CD1c-positive myeloid dendritic cell (primary cell): ENCODE results near the gene MAST2.
"Not testable (repeated sequence)": the region's sequence is repeated elsewhere in the genome, so short reads cannot be mapped to it uniquely, and the experiment has no call there.

Experiments used
- DNase-seq: peaks from one replicate; pipeline ENCODE4 v3.0.0-alpha.2; 2016; ENCODE audit errors: extremely low spot score

The MAST2 gene

DNA sequence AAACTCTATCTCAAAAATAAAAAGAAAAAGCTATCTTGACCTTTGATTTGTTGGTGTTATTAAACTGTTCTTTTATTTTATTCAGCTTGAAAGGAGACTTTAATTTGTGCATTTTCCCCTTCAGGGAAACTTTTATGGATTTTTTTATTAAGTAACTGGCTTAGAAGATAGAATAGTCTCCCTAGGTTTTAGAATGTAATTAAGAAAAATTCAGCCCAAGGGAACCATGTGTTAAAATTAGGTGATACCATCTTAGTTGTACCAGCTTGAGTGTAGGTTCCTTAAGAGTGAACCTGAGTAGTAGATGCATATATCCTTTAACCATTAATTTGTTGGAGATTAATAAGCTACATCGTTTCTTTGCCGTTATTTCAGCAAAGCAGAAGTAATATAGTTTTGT, 11.4 kb downstream of the MAST2 start:
- DNase-seq = no peak

DNA sequence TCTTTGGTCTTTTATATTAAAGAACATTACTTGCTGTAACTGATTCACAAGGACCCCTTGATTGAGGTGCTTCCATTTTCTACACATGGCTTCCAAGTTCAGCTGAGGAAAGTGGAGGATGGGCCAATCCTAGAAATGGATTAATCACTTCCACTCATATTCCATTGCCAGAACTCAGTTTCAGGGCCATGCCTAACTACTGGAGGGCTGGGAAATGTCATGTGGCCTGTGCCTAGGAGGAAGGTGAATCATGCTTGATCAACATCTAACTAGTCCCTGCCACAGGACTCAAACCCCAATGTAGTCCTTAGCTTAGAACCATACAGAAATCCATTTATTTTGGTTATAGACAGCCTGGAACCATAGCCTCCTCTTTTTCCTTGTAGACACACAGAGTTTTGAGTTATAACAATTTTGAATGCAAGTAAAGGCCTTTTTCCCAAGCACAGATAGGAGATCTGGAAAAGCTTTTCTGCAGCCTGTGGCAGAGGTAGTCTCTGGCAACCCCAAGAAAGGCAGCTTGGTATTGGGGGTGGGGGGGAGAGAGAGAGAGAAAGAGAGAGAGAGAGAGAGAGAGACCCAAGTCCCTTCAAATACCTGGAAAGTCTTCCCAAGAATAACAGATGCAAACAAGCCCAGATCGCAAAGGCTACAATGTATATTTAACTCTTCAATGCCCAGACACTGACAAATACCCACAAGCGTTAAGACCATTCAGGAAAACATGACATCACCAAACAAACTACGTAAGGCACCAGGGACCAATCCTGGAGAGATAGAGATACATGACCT, 12.5 kb downstream of the MAST2 start:
- no peak for DNase-seq

DNA sequence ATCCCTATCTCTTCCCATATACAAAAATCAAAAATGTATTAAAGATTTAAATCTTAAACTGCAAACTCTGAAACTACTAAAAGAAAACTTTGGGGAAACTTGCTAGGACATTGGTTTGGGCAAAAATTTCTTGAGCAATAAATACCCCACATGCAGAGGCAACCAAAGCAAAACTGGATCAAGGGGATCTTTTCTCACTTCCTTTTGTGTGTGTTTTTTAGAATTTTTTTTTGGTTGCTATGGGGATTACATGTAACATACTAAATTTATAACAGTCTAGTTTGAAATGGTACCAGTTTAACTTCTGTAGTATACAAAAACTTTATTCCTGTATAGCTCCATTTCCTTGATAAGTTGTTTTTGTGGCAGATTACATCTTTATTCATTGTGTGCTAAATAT, 16.8 kb downstream of the MAST2 start:
- DNase-seq = peak; percentile 53

DNA sequence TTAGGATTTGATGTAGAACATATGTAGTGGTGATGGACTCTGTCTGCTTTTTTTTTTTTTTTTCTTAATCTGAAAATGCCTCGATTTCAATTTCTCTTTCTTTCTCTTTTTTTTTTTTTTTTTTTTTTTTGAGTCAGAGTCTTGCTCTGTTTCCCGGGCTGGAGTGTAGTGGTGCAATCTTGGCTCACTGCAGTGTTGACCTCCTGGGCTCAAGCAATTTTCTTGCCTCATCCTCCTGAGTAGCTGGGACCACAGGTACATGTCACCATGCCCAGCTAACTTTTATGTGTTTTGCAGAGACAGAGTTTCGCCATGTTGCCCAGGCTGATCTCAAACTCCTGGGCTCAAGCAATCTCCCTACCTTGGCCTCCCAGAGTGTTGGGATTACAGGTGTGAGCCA, 17.4 kb downstream of the MAST2 start:
- DNase-seq = no peak

DNA sequence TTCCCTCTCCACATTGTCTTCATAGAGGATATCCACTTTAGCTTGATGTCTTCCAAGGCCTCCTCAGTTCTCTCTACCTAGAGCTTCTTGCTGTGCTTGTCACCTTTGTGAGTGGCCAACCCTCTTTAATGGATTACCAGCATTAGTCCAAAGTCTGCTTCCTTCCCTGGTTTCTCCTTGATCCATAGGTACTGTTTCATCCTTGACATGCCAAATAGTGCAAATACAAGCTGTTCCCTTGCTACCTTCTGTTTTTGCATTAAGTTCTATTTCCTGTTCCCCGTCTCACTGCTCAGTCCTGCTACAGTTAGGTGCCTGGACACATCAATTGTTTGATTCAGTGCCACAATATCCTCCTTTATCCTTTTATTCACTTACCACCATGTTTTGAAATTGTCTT, 19.2 kb downstream of the MAST2 start:
- no peak for DNase-seq

DNA sequence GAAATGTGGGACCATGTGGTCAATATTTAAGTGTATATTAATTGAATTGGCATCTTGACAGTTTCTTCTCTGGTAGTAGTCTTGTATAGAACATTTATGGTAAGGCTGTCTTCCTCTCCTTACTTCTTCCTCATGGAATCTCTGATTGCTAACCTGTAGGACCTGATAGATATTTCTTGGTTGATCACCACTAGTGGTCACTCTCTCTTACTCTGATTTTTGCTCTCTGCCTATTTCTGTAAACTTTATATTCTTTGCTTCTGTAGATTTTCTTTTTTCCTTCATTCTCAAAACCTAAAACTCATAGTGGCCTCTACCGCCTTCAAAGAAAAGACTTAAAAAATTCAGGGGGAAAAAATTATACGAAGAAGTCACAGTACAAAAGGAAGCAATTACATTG, 21.2 kb downstream of the MAST2 start:
- no peak for DNase-seq

DNA sequence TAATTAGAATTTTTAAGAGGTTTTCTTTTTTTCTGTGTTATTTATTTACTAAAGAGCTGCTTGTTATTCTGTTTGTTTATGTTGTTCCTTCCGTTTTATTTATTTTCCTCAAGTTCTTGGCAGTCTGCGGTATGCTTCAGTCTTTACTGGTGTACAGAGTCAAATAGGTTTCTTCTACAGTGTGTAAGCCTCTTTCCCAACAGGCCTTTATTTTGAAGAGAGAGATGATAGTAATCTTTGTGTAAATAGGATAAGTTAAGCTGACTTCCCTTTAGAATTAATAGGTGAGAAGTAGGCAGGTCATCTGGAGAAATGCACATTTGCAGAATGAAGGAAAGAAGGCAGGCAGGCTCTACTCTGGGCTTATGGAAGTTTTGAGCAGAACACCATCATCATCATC, 23.8 kb downstream of the MAST2 start:
- no peak for DNase-seq

DNA sequence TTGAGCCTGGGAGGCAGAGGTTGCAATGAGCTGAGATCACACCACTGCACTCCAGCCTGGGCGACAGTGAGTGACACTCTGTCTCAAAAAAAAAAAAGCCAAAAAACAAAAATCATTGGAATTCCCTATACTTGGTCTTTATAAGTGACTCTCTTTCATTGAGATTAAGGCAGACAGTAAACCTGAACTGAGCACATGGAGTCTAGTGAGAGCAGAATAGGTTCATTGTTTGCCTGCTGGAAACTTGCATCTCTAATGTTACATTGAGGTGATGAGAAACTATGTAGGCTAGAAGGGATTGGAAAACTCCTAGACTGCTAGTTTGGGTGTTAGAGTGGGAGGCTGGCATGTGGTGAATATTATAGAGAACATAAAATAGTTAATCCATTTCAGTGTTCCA, 25.4 kb downstream of the MAST2 start:
- no peak for DNase-seq

DNA sequence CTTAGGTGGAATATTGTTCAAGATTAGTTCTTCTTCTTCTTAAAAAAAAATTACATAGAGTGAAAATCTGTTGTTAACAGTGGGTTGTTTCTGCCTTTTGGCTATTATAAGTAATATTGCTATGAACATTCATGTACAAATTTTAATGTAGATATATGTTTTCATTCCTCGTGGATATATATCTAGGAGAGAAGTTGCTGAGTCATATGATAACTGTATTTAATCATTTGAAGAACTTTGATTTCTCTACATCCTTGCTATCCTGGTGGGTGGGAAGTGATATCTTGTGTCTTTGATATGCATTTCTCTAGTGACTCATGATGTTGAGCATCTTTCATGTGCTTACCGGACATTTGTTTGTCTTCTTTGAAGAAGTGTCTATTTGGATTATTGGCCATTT, 29.9 kb downstream of the MAST2 start:
- no peak for DNase-seq

DNA sequence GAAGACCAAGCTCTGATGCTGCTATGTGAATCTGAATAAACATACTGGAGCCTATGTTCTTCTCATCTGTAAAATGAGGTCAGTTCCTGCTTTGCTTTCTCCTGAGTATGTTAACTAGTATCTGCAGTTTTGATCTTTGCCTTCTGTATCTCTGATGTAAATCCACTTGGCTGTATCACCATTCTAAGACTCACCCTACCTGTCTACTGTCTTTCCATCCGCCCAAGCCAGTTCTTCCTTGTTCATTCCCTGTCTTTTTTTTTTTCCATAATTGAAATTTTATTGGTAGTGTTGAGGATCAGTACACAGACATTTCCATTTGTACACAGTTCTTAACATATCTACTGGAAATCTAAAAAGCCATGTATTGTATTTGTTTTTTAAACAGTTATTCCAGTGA, 31.3 kb downstream of the MAST2 start:
- DNase-seq = no peak

DNA sequence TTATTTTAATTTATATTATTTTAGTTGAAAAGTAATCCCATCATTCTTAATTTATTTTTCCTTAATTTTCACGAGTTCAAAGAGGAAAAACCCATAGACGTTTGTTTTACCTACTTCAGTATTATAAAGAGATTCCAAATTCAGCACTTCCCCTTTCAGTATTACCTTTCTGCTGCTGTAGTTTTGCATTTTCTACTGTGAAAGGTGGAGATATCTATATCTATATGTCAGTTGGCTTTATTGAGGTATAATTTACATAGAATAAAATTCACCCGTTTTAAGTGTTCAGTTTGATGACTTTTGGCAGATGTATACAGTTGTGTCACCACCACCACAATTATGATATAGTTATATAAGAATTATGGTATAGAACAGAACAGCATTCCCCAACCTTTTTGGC, 33.0 kb downstream of the MAST2 start:
- DNase-seq = no peak

DNA sequence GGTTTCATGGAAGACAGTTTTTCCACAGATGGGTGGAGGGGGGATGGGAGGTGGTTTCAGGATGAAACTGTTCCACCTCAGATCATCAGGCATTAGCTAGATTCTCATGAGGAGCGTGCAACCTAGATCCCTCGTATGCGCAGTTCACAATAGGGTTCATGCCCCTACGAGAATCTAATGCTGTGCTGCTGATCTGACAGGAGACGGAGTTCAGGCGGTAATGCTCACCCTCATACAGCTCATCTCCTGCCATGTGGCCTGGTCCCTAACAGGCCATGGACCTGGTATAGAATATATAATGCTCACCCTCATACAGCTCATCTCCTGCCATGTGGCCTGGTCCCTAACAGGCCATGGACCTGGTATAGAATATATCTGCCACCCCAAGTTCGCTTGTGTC, 33.4 kb downstream of the MAST2 start:
- not testable (repeated sequence) for DNase-seq

DNA sequence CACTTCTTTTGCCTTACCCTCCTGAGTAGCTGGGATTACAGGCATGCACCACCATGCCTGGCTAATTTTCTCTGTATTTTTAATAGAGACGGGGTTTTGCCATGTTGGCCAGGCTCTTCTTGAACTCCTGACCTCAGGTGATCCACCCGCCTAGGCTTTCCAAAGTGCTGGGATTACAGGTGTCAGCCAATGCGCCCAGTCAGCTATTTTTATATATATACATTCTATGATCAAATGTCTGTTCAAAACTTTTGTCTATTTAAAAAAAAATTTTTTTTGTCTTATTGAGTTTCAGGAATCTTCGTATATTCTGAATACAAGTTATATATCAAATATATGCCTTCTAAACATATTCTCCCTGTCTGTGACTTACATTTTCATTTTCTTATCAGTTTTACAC, 34.9 kb downstream of the MAST2 start:
- not testable (repeated sequence) for DNase-seq

DNA sequence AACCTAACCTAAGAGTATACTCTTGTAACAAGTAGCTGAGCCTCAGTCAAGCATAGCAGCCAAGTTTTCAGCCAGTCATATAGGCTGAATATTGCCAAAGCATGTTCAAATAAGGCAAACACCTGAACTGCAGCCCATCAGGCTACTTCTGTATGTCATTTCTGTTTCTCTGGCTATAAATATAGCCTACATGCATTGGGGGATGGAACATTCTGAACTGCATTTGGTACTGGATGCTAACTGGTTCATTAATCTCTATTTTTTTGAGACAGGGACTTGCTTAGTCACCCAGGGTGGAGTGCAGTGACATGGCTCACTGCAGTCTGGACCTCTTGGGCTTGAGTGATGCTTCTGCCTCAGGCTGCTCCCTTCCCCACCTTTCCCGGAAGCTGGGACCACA, 37.3 kb downstream of the MAST2 start:
- DNase-seq = no peak

DNA sequence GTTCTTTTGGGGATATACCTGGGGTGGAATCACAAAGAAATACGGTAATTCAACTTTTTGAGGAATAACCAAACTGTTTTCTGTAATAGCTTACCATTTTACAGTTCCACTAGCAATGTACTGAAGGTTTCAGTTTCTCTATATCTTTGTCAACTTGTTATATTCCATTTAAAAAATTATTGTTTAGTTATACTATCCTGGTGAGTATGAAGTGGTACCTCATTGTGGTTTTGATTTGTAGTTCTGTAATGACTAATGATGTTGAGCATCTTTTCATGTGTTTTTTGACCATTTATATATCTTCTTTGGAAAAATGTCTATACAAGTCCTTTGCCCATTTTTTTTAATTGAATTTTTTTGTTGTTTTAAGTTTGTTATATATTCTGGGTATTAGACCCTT, 39.4 kb downstream of the MAST2 start:
- DNase-seq = no peak

DNA sequence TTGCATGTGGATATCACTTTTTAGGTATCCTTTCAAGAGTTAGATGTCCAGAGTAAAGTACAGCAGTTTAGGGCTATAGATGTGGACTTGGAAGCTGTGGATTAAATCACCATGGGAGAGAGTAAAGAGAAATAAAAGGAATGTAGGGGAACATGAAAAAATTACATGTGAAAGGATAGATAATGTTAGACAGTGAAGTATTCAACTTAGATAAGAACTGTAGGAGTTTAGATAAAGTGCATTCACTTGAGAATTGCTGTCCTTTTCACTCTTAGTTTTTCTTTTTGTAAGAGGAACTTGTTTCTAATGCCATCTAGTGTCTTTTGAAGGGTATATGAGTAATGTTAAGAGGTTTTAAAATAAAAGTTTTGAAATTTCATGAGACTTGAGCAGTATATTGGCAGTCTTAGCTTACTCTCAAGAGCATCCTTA, 40.1 kb downstream of the MAST2 start:
- DNase-seq = peak; percentile 24

DNA sequence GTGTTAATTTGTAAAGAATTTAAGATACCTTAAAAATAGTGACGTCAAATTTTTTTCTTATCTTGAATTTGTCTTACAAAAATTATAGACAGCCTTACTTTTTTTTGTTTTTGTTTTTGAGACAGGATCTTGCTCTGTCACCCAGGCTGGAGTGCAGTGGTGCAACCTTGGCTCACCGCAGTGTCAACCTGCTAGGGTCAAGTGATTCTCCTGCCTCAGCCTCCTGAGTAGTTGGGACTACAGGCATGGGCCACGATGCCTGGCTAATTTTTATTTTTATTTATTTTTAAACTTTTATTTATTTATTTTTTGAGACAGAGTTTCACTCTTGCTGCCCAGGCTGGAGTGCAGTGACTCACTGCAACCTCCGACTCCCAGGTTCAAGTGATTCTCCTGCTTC, 40.6 kb downstream of the MAST2 start:
- DNase-seq = not testable (repeated sequence)

DNA sequence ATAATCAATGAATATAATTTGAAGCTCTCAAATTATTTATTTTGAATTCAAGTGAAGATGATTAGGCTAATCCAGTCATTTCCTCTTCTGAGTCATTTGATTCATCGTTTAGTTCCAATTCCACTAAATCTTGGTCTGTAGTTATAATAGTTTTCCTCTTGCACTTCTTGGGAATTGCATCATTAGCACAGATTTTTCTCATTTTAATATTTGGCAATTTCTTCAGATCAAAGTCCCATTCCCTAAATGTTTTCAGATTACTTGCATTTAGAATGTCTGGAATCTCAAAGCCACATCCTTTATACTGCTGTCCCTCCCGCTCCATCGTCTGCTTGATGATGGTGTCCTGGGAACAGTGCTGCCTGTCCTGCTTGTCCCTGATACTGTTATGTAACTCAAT, 43.5 kb downstream of the MAST2 start:
- no peak for DNase-seq

DNA sequence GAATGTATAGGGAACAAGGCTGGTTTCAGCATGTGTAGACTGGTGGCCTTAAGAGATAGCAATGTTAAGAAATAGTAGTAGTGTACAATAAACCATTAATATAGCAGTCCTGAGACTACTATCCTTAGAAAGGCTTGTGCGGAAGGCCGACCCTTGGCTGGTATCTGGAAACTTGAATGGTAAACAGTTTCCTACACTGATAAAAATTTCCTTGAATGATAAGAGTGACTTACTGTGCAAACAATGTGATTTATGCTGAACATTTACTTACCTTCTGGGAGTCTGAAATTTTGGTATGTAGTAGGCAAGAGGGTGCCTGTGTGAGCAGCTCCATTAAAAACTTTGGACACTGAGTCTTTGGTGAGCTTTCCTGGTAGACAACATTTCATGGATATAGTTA, 44.7 kb downstream of the MAST2 start:
- no peak for DNase-seq

DNA sequence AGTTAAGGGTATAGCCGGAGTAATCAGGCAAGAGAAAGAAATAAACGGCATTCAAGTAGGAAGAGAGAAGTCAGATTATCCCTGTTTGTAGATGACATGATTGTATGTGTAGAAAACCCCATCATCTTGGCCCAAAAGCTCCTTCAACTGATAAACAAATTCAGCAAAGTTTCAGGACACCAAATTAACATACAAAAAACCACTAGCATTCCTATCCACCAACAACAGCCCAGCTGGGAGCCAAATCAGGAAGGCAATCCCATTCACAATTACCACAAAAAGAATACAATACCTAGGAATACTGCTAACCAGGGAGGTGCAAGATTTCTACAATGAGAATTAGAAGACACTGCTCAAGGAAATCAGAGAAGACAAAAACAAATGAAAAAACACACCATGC, 45.3 kb downstream of the MAST2 start:
- DNase-seq = no peak

DNA sequence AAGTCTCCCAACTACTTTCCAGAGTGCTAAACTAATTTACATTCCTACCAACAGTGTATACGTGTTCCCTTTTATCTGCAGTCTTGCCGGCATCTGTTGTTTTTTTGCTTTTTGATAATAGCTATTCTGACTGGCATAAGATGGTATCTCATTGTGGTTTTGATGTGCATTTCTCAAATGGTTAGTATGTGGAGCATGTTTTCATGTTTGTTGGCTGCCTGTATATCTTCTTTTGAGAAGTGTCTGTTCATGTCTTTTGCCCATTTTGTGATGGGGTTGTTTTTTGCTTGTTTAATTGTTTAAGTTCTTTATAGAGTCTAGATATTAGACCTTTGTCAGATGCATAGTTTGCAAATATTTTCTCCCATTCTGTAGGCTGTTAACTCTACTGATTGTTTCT, 46.6 kb downstream of the MAST2 start:
- DNase-seq = no peak

DNA sequence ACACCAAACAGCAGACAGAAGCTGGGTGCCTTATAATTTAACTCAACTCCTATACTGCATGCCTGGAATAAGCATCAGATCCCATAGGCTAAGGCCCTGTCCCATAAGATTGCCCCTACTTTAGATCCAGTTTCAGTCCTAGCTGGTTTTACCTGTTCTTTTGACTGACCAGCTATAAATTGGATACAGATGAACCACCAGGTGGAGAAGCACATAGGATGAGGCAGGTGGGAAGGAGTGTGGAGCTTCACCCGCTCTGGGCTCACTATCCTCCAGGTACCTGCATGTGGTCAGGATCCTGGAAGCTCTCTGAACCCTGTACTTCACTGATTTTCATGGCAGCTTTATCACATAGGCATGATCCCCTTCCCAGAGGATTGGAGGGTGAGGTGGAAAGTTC, 51.3 kb downstream of the MAST2 start:
- no peak for DNase-seq

DNA sequence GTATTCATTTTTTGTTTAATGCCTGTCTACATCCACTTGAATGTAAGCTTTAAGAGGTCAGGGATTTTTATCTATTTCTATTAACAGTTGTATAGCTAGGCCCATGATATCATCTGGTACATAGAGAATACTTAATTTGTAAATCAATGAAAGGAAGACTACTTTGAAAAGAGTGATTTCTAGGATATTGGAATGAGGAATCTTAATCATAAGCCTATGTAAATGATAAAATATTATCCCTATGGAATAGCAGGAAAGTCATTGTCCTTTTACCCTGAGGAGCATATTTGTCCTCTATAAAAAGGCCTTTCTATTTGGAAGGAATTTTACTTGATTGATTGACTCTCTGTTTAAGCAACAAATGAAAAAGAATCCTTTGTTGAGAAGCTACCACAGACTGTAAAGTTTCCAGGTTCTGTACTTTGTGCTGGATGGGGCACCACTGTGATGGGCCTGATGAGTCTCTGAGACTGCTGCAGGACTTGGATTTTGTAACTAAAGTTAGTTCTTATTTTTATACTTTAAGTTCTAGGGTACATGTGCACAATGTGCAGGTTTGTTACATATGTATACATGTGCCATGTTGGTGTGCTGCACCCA, 53.8 kb downstream of the MAST2 start:
- no peak for DNase-seq
